Measurements from ENCODE around the gene AGAP1. TPM values are rescaled to one million over a fixed set of nuclear protein-coding genes. Genes with fewer than 3 reads are reported as not detected.
A peak's percentile ranks its signal among the peaks of the same experiment; 100 is the strongest.

AGAP1 gene
- total and polyA plus RNA-seq, 4 donors = 36.1 to 79.4 (median 52.6) TPM

- H3K27me3 ChIP-seq (ENCODE audit: control insufficient read depth, insufficient read depth, low read length) = no peaks in the 10 kb centered on the region
- H3K4me1 ChIP-seq (ENCODE audit: control insufficient read depth, insufficient read depth, low read length) = peaks cover 25% of the 10 kb centered on the region
- H3K36me3 ChIP-seq (ENCODE audit: control insufficient read depth, insufficient read depth, low read length) = peaks cover 6% of the 10 kb centered on the region
- no peaks in the 10 kb centered on the region for H3K9me3 ChIP-seq (ENCODE audit: control insufficient read depth, insufficient read depth, low read length)
- WGBS (ENCODE audit: insufficient coverage) = 92% methylated on average over 2 of the region's 7 CpGs
- no peak overlapping the region for H3K4me3 ChIP-seq (ENCODE audit: low read depth, low read length)
- H3K27ac ChIP-seq (ENCODE audit: low read depth, low read length) = no peak overlapping the region
- no peak for DNase-seq (ENCODE audit: low read depth in 4 of 6, low spot score in 6 of 6)
Observed at GRCh38 chr2:235722869-235723268, 229.0 kb downstream of the AGAP1 start.

- peaks cover 6% of the 10 kb centered on the region for H3K36me3 ChIP-seq (ENCODE audit: control insufficient read depth, insufficient read depth, low read length)
- 92% methylated on average over 6 of the region's 6 CpGs for WGBS (ENCODE audit: insufficient coverage)
Observed at GRCh38 chr2:235723371-235723770, 229.5 kb downstream of the AGAP1 start.

DNA sequence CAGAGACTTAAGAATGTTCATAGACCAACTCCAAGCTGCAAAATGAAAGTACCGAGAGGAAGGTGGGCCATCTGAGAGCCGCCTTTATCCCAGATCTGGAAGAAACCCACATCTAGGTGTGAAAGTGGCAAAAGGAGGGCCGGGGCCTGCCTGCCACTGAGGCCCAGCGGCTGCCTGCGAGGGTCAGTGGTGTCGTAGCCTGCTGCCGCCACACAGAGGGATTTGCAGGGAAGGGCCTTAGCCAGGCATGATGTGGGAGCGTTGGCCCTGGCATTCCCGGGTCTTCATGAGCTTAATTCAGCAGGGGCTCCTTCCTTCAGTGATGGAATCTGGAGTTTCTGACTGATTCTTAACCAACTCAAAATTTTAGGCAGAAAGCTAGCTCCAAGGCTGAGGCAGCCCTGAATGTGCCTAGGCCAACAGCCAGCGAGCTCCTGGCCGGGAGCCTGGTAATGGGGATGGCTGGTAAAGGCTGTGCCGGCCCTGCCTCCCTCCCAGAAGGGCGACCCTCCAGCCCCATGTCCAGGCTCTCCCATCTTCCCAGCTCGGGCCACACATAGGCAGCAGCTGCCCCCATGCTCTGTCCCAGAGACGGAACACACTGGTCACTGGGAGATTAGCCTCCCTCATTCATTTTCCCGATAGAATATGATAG is 230.1 kb downstream of the AGAP1 start:
- no peaks in the 10 kb centered on the region for H3K27me3 ChIP-seq (ENCODE audit: control insufficient read depth, insufficient read depth, low read length)
- no peaks in the 10 kb centered on the region for H3K9me3 ChIP-seq (ENCODE audit: control insufficient read depth, insufficient read depth, low read length)
- WGBS (ENCODE audit: insufficient coverage) = 89% methylated on average over 13 of the region's 16 CpGs
- DNase-seq (ENCODE audit: low read depth in 4 of 6, low spot score in 6 of 6) = no peak
- H3K4me1 ChIP-seq (ENCODE audit: control insufficient read depth, insufficient read depth, low read length) = peaks cover 31% of the 10 kb centered on the region
- no peak overlapping the region for H3K4me3 ChIP-seq (ENCODE audit: low read depth, low read length)
- H3K27ac ChIP-seq (ENCODE audit: low read depth, low read length) = no peak overlapping the region
- peaks cover 9% of the 10 kb centered on the region for H3K36me3 ChIP-seq (ENCODE audit: control insufficient read depth, insufficient read depth, low read length)

More at GRCh38 chr2:235723371-235723770, 229.5 kb downstream of the AGAP1 start:
- H3K27ac ChIP-seq (ENCODE audit: low read depth, low read length) = no peak overlapping the region
- no peaks in the 10 kb centered on the region for H3K9me3 ChIP-seq (ENCODE audit: control insufficient read depth, insufficient read depth, low read length)
- H3K27me3 ChIP-seq (ENCODE audit: control insufficient read depth, insufficient read depth, low read length) = no peaks in the 10 kb centered on the region
- no peak for DNase-seq (ENCODE audit: low read depth in 4 of 6, low spot score in 6 of 6)
- peaks cover 29% of the 10 kb centered on the region for H3K4me1 ChIP-seq (ENCODE audit: control insufficient read depth, insufficient read depth, low read length)
- no peak overlapping the region for H3K4me3 ChIP-seq (ENCODE audit: low read depth, low read length)

- DNase-seq (ENCODE audit: low read depth in 4 of 6, low spot score in 6 of 6) = no peak
- Histone ChIP-seq H3K4me3 (ENCODE audit: low read depth, low read length) (no peak overlapping the region), H3K9me3 (ENCODE audit: control insufficient read depth, insufficient read depth, low read length) (no peaks in the 10 kb centered on the region), H3K36me3 (ENCODE audit: control insufficient read depth, insufficient read depth, low read length) (peaks cover 13% of the 10 kb centered on the region), H3K27me3 (ENCODE audit: control insufficient read depth, insufficient read depth, low read length) (no peaks in the 10 kb centered on the region), H3K27ac (ENCODE audit: low read depth, low read length) (peak overlapping the region; percentile 6), H3K4me1 (ENCODE audit: control insufficient read depth, insufficient read depth, low read length) (peaks cover 36% of the 10 kb centered on the region)
- WGBS (ENCODE audit: insufficient coverage) = 78% methylated on average over 4 of the region's 8 CpGs
Observed at GRCh38 chr2:235725016-235725489, 231.2 kb downstream of the AGAP1 start.

GRCh38 chr2:235725841-235726240 is 232.0 kb downstream of the AGAP1 start:
- Histone ChIP-seq H3K9me3 (ENCODE audit: control insufficient read depth, insufficient read depth, low read length) (no peaks in the 10 kb centered on the region), H3K27me3 (ENCODE audit: control insufficient read depth, insufficient read depth, low read length) (no peaks in the 10 kb centered on the region), H3K4me1 (ENCODE audit: control insufficient read depth, insufficient read depth, low read length) (peaks cover 43% of the 10 kb centered on the region), H3K4me3 (ENCODE audit: low read depth, low read length) (no peak overlapping the region), H3K36me3 (ENCODE audit: control insufficient read depth, insufficient read depth, low read length) (peaks cover 13% of the 10 kb centered on the region), H3K27ac (ENCODE audit: low read depth, low read length) (no peak overlapping the region)
- WGBS (ENCODE audit: insufficient coverage) = 93% methylated on average over 2 of the region's 4 CpGs
- DNase-seq (ENCODE audit: low read depth in 4 of 6, low spot score in 6 of 6) = no peak

GRCh38 chr2:235726554-235726953 is 232.7 kb downstream of the AGAP1 start:
- Histone ChIP-seq H3K27me3 (ENCODE audit: control insufficient read depth, insufficient read depth, low read length) (no peaks in the 10 kb centered on the region), H3K4me1 (ENCODE audit: control insufficient read depth, insufficient read depth, low read length) (peaks cover 43% of the 10 kb centered on the region), H3K9me3 (ENCODE audit: control insufficient read depth, insufficient read depth, low read length) (no peaks in the 10 kb centered on the region), H3K36me3 (ENCODE audit: control insufficient read depth, insufficient read depth, low read length) (peaks cover 13% of the 10 kb centered on the region), H3K27ac (ENCODE audit: low read depth, low read length) (no peak overlapping the region), H3K4me3 (ENCODE audit: low read depth, low read length) (no peak overlapping the region)
- DNase-seq (ENCODE audit: low read depth in 4 of 6, low spot score in 6 of 6) = no peak
- WGBS (ENCODE audit: insufficient coverage) = 94% methylated on average over 5 of the region's 5 CpGs

GRCh38 chr2:235727174-235727573 is 233.3 kb downstream of the AGAP1 start:
- 86% methylated on average over 4 of the region's 5 CpGs for WGBS (ENCODE audit: insufficient coverage)
- DNase-seq (ENCODE audit: low read depth in 4 of 6, low spot score in 6 of 6) = no peak
- Histone ChIP-seq H3K27me3 (ENCODE audit: control insufficient read depth, insufficient read depth, low read length) (no peaks in the 10 kb centered on the region), H3K4me3 (ENCODE audit: low read depth, low read length) (no peak overlapping the region), H3K36me3 (ENCODE audit: control insufficient read depth, insufficient read depth, low read length) (peaks cover 13% of the 10 kb centered on the region), H3K9me3 (ENCODE audit: control insufficient read depth, insufficient read depth, low read length) (no peaks in the 10 kb centered on the region), H3K27ac (ENCODE audit: low read depth, low read length) (no peak overlapping the region), H3K4me1 (ENCODE audit: control insufficient read depth, insufficient read depth, low read length) (peaks cover 43% of the 10 kb centered on the region)

DNA sequence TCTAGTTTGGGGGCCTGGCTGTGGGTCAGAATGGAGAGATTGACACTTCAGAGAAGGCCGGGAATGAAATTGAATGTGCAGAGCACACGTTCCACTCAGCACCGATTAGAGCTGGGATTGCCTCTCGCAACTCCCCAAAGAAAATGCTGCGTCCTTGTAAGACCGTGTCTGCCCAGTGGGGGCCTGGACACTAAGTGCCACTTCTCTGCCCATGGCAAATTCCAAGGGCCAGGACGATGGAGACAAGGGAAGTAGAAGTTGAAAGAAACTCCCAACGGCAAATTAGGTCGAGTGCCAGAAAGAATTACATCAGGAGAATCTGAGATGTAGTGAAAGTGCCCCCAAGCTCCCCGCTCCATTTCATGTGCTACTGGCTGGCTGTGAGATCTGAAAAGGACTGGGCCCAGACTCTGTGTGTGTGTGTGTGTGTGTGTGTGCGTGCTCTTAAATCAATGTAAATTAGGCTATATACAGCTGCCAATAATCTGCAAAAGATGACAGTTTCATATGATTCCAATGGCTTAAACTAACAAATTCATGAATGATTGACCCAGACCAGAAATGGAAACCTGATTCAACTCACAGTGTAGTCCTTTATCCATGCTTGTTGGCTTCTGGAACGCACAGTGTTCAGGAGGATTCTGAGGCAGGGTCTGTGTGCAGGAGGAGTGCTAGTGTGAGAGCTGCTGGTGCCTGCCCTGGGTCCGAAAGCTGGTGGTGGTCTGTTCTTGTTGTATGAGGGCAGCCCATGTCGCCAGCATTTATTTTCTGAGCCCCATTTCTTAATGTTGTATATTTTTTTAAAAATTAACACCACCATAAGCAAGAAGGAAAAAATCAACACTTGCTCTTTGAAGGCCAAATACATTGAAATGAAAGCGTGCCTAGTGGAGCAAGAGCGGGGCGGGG is 234.3 kb downstream of the AGAP1 start:
- H3K4me1 ChIP-seq (ENCODE audit: control insufficient read depth, insufficient read depth, low read length) = peaks cover 48% of the 10 kb centered on the region
- peak in 1 of 6 donors; percentile 21 for DNase-seq (ENCODE audit: low read depth in 4 of 6, low spot score in 6 of 6)
- H3K27ac ChIP-seq (ENCODE audit: low read depth, low read length) = no peak overlapping the region
- no peaks in the 10 kb centered on the region for H3K27me3 ChIP-seq (ENCODE audit: control insufficient read depth, insufficient read depth, low read length)
- peaks cover 19% of the 10 kb centered on the region for H3K36me3 ChIP-seq (ENCODE audit: control insufficient read depth, insufficient read depth, low read length)
- H3K9me3 ChIP-seq (ENCODE audit: control insufficient read depth, insufficient read depth, low read length) = no peaks in the 10 kb centered on the region
- H3K4me3 ChIP-seq (ENCODE audit: low read depth, low read length) = no peak overlapping the region
- WGBS (ENCODE audit: insufficient coverage) = 47% methylated on average over 14 of the region's 17 CpGs

GRCh38 chr2:235728800-235729556 is 235.1 kb downstream of the AGAP1 start:
- Histone ChIP-seq H3K27ac (ENCODE audit: low read depth, low read length) (peak overlapping the region; percentile 45), H3K27me3 (ENCODE audit: control insufficient read depth, insufficient read depth, low read length) (no peaks in the 10 kb centered on the region), H3K36me3 (ENCODE audit: control insufficient read depth, insufficient read depth, low read length) (peaks cover 15% of the 10 kb centered on the region), H3K4me1 (ENCODE audit: control insufficient read depth, insufficient read depth, low read length) (peaks cover 41% of the 10 kb centered on the region), H3K9me3 (ENCODE audit: control insufficient read depth, insufficient read depth, low read length) (no peaks in the 10 kb centered on the region), H3K4me3 (ENCODE audit: low read depth, low read length) (no peak overlapping the region)
- DNase-seq (ENCODE audit: low read depth in 4 of 6, low spot score in 6 of 6) = no peak
- WGBS (ENCODE audit: insufficient coverage) = 59% methylated on average over 12 of the region's 12 CpGs

All from spinal cord (tissue), 10 donors.